Measurements from ENCODE around the gene GPR3.

Gene GPR3

GRCh38 chr1:27392096-27392777, at the start of gene GPR3:
Gene GPR3, plus strand, starts transcription at chr1:27392622. Its CDS starts 1,177 bp downstream, at chr1:27393799.
- peak; percentile 98 for DNase-seq

- peak; percentile 91 for DNase-seq
These were observed 49.4 kb upstream of the GPR3 start for GRCh38 chr1:27342778-27343638.

DNA sequence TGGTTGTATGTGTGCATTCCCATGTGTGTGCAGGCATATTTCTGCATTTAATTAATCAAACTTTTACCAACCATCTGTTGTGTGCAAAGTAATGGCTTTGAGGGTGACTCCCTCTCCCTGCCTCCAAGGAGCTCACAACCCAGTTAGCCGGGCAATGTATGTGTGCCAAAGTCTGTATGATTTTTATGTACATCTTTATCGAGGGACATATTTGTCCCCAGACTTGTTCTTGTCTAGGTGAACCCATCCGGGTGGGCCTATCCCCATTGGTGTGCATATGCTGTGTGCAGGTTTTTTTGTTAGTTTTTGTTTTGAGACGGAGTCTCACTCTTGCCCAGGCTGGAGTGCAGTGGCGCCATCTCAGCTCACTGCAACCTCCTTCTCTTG, 48.8 kb upstream of the GPR3 start:
- no peak for DNase-seq

- no peak for DNase-seq
These were observed 47.1 kb upstream of the GPR3 start for GRCh38 chr1:27345272-27345671.

GRCh38 chr1:27346357-27346756, 46.1 kb upstream of the GPR3 start:
- no peak for DNase-seq

DNA sequence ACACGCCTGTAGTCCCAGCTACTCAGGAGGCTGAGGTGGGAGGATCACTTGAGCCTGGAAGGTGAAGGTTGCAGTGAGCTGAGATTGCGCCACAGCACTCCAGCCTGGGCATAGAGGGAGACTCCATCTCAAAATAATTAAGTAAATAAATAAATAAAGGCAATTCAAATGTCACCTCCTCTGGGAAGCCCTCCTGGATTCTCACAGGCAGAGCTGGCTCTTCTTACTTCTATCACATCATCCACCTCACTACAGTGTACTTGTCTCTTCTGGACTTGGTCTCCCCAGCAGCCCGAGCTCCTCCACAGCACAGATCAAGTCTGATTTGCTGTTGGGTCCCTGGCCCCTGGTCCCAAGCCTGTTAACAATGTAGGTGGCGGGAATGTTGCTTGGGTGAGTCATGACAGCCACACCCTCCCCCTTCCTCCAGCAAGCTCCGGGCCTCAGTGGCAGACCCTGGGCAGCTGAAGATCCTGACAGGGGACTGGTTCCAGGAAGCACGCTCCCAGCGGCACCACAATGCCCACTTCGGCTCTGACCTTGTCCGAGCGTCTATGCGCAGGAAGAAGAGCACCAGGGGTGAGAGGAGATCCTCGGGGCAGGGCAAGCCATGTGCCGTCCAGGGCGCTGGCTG, 45.3 kb upstream of the GPR3 start:
- no peak for DNase-seq

DNA sequence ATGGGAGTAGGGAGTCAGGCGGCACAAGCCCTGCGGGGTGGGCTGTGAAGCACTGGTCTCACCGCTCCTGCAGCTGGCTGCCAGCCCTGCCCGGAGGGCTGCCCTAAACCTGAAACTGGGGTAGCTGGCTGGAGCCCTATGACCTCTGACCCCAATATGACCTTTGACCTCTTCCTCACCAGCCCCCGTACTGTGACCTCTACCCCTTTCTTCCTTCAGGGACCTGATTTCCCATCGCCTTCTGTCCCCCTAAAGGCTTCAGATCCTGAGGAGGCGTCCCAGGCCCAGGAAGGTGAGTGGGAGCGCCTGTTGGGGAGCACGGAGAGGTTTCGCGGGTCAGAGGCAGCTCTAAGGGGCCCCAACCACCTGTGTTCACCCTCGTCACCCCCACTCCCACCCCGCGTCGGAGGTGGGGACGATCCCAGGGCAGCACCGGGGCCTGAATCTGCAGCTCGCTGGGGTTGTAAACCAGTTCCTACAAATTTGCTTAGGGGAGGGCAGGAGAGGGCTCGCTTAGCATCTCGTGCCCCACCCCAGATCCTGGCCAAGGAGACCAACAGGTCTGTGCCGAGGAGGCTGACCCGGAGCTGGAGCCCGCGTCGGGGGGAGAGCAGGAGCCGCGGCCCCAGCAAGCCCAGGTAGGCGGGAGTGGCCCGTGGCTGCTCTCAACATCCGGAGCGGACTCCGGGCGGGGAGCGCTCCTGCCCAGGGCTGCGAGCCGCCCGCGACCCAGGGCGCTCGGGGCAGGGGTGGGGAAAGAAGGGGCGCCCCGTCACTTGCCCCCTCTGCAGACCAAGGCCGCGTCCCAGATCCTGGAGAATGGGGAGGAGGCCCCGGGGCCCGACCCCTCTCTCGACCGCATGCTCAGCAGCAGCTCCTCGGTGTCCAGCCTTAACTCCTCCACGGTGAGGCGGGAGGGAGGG, 43.3 kb upstream of the GPR3 start:
- DNase-seq = peak; percentile 71

- no peak for DNase-seq
These were observed 42.4 kb upstream of the GPR3 start for GRCh38 chr1:27349784-27350662.

GRCh38 chr1:27350663-27351540, 41.5 kb upstream of the GPR3 start:
- DNase-seq = no peak

- DNase-seq = no peak
These were observed 40.8 kb upstream of the GPR3 start for GRCh38 chr1:27351541-27352107.

DNA sequence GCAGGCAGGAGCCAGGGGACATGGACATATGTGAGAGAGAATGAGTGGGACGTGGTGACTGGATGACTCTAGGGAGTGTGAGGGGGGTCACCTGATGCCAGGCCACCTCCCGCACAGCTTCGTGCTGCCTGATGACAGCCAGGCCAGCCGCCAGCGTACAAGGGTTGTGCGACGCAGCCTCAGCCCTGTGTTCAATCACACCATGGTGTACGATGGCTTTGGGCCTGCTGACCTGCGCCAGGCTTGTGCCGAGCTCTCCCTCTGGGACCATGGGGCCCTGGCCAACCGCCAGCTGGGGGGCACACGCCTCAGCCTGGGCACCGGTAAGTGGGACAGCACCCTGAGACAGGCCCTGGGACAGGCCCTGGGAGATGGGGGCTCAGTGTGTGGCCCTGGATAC, 39.3 kb upstream of the GPR3 start:
- no peak for DNase-seq

DNA sequence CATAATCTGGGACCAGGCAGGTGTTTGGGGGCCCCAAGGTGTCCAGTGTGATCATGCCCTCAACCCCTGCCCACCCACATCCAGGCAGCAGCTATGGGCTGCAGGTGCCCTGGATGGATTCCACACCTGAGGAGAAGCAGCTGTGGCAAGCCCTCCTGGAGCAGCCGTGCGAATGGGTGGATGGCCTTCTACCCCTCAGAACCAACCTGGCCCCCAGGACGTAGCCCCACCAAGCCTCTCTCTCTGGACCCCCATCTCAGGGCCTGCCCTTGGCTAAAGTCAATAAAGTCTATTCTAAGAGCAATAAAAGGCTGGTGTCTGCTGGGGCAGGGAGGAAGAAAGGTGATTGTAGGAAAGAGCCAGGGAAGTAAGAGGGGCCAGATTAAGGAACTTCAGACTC, 38.8 kb upstream of the GPR3 start:
- no peak for DNase-seq

DNA sequence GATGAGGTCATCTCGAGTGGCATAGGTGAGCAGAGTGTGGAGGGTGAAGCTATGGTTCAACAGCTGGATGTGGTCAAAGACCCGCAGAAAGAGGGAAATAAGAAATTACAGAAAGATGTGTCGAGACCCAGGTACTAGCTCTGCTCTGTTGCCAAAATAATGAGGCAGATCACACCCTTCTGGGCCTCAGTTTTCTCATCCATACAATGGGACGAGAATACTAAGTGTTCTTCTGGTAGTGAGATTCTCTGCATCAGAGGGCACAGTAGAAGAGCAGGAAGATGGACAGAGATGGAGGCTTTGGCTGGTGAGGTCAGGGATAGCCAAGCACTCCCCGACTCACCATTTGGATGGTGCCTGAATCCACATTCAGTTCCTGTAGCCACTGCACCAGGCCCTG, 36.7 kb upstream of the GPR3 start:
- no peak for DNase-seq

GRCh38 chr1:27356277-27356618, 36.2 kb upstream of the GPR3 start:
- DNase-seq = no peak

DNA sequence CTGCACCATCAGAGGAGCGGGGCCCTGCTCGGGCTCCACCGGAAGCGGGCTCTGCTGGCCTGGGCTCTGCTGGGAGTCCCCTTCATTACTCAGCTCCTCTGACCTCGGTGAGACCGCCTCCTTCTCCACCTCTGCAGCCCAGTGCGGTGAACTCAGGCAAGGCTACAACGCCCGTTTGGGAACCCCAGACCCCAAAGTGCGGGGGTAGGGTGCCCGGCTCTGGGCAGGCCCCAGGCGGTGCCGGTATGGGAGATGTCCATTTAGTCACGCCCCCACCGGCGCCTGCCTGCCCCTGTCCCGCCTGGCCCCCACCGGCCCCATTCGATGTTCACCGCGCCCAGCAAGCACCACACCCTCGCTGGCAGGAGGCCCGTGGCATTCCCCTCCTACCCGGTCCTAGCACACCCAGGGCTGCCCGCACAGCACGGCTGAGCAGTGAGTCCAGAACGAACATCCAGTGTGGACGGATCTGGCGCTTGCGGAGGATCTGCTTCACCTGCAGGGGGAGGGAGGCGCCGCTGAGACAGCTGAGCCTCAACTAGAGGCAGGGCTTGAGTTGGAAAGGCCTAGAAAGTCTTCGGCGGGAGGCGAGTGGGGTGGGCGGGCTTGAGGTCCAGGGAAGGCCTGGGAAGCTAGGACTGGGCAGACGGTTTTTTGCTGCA, 35.7 kb upstream of the GPR3 start:
- peak; percentile 84 for DNase-seq

GRCh38 chr1:27357281-27358037, 35.0 kb upstream of the GPR3 start:
- DNase-seq = peak; percentile 93

DNA sequence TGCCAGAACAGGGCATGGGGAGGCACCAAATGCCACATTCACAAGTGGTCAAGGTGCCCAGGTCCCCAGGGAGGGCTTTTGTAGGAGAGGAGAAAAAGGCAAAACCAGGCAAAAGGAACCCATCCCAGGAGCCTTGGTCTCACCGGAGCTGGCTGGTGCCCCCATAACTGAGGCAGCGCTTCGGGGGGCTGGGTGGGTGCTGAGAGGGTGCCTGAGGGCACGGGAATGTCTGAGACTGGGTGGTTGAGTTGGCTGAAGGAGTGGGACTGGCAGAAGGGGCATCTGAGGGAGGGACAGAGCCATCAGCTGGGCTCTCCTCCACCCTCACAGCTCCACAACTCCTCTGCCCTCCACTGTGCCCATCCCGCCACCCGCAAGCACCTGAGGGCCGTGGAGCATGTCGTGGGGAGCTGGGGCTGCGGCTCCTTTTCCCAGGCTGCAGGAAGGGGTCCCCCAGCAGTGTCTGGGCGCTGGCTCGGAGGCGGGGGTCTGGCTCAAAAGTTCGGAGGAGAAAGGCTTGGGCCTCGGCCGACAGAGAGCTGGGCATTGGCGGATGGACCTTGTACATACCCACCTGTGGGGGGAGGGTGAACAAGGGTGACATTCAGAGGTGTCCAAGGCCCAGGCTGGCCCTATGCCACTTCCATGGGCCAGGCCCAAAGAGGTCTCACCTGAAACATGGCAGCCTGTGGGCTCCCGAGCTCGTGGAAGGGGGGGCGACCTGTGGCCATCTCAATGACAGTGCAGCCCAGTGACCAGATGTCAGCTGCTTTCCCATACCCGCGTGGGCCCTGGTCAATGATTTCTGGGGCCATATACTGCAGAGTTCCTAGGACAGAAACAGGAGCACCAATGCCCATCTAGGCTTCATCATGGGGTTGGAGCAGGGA, 34.1 kb upstream of the GPR3 start:
- DNase-seq = no peak

- no peak for DNase-seq
These were observed 33.5 kb upstream of the GPR3 start for GRCh38 chr1:27358928-27359313.

All from activated effector memory CD4-positive, alpha-beta T cell treated with anti-CD3 and anti-CD28 coated beads, Interleukin-2, amount 50 U/mL, for 16 hours (primary cell).